Testis (tissue), 2 donors: ENCODE results near the gene TFB2M.

Experiments used
- CTCF ChIP-seq, 3 experiments: fragments of 450-650 bp in 2 of 3; fragments of 200-600 bp in 1 of 3; sonication (generic) in 1 of 3; IDR thresholded peaks; one replicate each; pipeline ENCODE4 v1.5.1; 2016 to 2019; ENCODE audit warnings: antibody characterized with exemption in 3 of 3, mild to moderate bottlenecking in 2 of 3, moderate library complexity in 1 of 3
- POLR2A ChIP-seq: fragments of 450-650 bp; IDR thresholded peaks from one replicate; pipeline ENCODE4 v1.6.1; 2017; ENCODE audit warnings: antibody characterized with exemption, mild to moderate bottlenecking, moderate library complexity

- TF ChIP-seq POLR2A (no peak), CTCF (IDR thresholded peaks at IDR 0.05) (no peak)
These were observed 31.9 kb downstream of the TFB2M start for GRCh38 chr1:246534114-246534513.
